Hematopoietic multipotent progenitor cell treated with erythropoietin and hydrocortisone succinate and interleukin-3 and kit ligand, for 15 days (in vitro differentiated cells): ENCODE data around the gene RGS19.

Experiments
- DNase-seq: peaks from one replicate; pipeline ENCODE4 v3.0.0-alpha.2; 2015; ENCODE audit warnings: low spot score

RGS19 gene

DNA sequence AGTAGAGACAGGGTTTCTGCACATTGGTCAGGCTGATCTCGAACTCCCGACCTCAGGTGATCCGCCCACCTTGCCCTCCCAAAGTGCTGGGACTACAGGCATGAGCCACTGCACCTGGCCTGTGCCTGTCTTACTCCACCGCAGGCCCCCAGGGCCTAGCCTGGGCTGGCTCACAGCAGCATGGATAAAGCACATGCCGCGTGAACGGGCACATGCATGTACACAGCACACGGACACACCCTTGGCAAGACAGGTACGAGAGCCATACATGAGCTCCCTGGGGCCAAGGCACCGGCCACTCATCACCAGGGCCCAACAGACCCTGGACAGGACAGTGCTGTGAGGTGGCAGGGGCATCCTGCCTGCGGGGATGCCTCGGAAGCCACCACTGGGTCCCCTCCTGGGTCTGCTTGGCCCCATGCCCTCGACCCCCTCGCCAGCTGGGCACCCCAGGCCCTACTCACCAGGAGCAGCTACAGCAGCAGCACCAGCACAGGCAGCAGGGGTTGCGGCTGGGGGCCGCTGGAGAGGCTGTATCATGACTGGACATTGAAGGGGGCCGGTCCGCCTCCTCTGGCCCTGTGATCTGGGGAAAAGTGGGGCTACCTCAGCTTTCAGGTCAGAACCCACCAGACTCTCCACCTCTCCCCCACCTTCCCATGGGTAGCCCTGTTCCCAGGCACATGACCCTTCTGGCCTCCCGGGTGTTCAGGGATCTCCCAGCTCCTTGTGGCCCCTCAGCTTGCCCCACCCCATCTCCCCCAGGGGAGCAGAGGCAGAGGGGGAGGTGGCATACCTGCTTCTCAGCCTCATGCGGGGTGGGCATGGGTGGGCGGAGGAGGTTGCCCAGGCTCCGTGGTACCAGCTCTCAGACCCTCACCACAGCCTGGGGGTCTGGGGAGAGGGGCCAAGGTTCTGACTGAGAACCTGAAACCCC is 3.0 kb downstream of the RGS19 start:
- DNase-seq, result no peak

DNA sequence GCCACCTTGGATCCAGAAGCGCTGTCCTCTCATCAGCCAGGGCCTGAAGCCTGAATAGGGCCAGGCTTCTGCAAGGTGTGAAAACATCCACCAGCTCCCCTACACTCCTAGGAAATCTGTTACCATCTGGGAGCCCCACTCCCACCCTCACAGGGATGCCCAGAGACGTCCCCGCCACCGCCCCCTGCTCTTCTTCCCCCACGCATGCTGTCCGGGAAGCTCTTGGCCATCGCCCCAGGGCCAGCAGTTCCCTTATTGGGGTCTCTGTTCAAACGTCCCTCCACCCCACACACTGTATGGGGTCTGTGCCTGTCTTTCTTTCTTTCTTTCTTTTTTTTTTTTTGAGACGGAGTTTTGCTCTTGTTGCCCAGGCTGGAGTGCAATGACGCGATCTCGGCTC is 3.8 kb downstream of the RGS19 start:
- DNase-seq, result no peak

DNA sequence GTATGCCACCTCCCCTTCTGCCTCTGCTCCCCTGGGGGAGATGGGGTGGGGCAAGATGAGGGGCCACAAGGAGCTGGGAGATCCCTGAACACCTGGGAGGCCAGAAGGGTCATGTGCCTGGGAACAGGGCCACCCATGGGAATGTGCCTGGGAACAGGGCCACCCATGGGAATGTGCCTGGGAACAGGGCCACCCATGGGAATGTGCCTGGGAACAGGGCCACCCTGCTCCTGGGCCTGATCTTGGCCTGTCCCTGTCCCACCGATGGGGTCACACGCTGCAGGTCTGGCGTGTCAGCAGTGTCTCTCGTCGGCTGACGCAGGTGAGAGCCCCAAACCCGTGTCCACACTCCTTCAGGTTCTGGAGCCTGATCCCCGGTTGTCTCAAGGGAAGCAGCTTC is 4.4 kb downstream of the RGS19 start:
- no peak for DNase-seq

DNA sequence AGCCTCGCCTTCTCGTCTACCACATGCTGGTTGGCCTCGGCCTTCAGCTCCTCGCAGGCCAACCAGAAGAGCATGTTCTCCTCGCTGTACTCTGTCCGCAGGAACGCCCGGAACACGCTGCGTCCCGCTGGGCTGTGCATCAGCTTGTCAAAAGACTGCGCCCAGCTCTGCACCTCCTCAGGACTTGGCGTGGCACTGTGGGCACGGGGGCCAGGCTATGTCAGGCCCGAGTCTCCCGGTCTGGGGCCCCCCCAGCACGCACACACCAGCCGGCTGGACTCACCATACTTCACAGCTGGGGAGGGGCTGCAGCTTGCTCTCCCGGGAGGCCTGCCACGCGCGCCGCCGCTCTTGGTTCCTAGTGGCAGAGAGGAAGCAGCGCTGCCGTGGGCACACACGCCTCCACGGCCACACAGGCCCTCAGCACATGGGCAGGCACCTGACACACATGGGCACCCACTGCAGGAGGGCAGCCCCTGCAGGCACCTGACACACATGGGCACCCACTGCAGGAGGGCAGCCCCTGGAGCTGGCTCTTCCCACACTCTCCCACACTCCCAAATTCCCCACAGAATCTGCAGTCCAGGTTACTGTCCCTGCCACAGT is 5.0 kb downstream of the RGS19 start:
- DNase-seq, result no peak

DNA sequence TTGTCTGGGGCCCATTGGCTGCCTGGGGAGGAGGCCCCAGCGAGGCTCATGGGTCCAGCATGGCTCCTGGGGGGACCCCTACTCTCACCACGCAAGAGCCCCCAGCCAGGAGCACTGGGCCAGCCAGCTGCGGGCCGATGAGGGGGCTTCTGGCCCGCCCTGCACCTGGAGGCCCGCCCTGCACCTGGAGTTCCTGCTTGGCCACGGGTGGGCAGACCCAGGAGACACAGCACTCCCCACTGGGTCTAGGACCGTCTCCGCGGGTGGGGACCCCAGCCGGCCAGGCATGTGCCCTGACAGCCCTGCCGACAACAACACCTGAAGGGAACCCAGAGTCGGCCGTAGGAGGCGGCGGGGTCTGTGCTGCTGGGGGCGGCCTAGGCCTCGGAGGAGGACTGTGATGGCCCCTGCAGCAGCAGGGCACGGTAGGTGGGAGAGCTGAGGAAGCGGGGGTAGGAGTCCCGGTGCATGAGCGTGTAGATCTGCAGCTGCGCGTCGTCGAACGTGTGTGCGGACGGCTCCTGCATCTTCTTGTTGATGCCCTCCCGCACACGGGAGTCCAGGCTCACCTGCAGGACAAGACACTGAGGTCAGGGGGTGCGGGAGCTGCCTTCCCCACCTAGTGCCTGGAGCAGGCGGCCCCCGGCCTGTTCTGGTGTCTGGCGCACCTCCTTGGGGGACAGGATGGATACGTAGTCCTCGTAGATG is 5.7 kb downstream of the RGS19 start:
- DNase-seq, result no peak

DNA sequence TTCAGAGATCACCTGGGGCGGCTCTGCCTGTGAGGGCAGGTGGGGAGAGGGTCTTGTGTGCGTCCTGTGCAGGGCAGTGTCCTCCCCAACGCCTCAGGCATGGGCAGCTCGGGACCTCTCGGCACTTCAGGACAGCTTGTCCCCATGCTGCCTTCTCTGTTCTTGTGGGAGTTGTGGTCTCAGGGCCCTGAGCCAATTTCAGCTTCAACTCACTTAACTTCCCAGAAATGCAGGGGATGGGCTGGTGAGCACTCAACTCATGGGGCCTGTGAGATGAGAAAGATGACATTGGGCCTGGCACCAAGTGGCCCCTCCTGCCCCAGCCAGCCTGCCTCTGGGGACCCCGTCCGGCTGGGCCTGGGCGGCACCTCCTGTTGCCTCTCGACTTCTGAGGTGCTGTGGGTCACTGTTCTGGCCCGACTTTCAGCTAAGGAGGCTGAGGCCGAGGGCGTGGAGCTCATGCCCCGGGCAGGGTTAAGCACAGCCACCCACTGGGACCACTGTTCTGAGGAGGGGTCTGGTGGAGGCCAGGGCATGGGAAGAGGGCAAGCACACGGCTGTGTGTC is 6.7 kb downstream of the RGS19 start:
- DNase-seq, result no peak

DNA sequence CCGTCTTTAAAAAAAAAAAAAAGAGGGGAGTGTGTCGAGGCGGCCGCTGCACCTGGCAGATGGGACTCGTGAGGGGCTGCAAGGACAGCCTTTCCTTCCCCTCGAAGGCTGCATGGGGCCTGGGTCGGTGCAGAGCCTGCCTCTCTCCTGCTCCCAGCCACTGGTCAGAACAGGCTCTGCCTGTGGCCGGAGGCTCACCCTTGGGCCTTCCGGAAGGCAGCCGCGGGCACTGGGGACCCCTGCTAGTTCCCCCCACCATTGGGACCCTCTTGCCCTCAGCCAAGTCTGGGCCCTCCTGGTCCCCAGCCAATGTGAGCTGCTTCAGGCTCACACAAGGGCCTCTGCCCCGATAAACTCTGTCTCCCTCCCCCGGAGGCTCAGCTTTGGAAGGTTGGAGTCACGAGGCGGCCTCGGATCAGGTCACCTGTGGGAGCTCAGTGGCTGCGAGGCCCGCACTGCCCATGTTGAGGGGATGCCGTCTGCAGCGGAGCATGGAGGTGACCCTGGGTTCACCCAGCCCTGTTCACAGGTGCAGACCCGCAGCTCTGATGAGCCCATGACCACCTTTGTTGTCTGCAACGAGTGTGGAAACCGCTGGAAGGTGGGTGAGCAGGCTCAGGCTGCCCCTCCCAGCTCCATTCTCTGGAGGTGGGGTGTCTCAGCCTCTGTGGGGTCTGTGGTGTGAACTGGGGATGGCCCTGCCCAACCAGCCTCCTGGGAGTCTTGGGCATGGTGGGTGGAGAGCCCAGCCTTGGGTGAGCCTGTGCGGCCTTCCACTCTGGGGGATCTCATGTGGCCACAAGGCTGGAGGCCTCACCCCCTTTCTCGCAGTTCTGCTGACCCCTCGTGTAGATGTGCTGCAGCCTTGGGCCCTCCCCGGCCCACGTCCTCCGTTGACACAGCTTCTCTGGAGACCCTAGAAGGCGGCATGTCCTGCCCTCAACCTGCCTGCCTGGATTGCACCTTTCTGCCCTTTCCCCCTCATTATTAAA is 7.7 kb downstream of the RGS19 start:
- no peak for DNase-seq

DNA sequence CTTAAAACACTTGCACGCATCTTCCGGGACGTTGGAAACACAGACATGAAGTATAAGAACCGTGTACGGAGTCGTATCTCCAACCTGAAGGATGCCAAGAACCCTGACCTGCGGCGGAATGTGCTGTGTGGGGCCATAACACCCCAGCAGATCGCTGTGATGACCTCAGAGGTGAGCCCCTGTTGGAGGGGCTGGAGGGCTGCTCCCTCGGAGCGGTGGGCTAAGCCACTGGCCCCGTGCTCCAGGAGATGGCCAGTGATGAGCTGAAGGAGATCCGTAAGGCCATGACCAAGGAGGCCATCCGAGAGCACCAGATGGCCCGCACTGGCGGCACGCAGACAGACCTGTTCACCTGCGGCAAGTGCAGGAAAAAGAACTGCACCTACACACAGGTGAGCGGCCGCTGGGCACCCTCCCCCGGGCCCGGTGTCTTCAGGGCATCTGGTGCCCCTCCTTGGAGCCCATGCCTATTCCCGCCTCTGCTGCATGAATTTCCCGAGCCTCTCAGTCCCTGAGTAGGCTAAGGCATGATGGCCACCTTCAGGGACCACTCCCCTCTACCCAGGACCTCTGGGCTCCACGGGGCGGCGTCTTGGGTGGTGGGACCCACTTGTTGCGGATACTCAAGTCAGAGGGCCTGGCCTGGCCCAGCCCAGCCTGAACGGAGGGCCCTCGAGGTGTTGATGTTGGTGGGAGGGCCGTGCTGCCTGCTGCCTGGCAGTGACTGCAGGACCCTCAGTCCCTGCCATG is 8.9 kb downstream of the RGS19 start:
- DNase-seq, result no peak

DNA sequence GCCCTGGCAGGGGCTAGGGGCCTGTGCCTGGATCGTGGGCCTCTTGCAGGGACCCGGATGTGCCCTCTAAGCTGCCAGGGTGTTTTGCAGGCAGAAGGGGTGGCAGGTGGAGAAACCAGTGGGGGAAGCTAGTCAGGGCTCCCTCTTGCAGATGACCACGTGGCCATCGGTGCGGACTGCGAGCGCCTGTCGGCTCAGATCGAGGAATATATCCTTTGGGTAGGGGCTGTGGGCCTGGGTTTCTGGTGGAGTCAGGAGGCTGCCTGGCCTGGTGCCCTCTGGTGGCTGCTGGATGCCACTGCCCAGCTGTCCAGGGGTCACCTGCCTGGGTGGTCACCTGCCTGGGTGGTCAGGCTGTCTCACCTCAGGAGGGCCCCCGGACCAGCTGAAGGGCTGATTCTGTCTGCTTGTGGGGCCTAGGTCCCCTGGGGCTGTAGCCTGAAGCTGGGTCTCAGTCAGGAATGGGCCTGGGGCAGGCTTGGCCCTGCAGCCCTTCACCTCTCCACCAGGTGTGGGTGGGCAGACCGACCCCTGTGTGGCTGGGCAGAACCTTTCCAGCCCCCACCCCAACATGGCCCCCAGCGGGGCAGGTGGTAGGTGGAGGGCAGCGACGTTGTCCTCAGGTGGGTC is 9.6 kb downstream of the RGS19 start:
- no peak for DNase-seq

DNA sequence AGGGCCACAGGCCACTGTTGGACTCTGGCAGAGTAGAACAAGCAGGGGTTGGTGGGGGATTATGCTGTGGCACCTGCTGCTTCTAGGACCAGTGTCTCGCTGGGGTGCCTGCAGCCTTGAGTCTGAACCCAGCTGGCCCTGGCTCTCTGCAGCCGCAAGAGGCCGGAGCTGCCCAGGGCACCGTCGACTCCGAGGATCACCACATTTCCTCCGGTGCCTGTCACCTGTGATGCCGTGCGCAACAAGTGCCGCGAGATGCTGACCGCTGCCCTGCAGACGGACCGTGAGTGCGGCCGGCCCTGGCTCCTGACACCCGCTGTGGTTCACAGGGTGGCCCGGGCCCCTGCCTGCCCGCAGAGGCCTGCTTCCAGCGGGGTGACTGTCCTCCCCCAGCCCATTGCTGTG is 10.1 kb downstream of the RGS19 start:
- no peak for DNase-seq

DNA sequence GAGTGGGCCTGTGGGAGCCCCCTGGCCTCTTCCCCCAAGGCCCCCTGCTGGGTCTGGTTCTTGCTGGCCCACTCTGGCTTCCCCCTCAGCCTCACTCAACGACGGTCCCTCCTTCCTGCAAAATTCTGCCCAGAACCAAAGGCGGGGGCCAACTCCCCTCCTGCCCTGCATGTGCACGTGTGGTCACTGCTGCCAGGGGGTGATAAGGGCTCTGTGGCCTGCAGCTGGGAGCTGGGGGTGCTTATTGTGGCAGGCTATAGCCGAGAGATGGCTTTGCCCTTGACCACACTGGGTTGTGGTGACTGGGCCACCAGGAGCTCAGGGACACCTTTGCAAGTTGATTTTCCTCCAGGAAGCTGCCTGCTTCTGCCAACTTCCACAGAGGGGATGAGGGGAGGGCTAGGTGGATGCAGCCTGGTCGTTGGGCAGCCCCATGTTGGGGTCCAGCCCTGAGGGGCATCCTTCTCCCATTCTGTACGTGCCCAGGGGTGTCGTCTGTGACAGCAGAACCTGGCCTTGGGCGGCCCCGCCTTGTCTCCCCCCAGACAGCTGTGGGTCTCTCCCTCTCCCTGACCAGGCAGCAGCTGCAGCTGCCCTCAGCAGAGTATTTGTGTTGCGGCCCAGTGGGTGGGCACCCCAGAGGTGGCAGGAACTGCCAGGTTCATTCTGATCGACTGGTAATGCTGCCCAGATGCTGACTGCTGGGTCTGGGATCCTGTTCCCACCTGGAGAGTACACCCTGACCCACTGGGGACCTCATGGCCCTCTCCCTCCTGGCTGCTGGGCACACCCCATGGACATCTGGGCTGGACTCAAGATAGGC is 10.7 kb downstream of the RGS19 start:
- no peak for DNase-seq

DNA sequence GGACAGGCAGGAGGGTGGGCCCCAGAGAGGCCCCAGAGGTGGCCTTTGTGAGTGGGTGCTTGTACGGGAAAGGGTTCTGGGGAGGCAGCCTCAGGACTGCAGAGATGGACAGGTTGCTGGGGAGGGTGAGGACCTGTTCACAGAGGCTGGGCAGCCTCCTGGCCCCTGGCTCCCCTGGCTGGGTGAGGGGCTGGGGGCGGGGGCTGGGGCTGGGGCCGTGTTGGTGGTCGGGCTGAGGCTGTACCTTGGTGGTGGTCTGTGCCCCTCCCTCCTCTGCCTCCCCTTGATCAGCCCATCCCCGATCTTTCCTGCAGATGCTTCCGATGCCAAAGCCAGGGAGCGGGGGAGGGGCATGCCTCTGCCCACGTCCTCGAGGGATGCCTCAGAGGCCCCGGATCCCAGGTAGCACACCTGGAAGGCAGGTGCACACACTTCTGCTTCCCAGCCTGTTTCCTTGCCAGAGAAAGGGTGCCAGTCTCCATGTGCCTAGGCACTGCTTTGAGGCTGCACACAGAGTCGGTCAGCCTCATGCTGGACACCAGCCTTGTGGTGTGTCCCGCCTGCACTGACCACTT is 11.5 kb downstream of the RGS19 start:
- DNase-seq, result no peak

DNA sequence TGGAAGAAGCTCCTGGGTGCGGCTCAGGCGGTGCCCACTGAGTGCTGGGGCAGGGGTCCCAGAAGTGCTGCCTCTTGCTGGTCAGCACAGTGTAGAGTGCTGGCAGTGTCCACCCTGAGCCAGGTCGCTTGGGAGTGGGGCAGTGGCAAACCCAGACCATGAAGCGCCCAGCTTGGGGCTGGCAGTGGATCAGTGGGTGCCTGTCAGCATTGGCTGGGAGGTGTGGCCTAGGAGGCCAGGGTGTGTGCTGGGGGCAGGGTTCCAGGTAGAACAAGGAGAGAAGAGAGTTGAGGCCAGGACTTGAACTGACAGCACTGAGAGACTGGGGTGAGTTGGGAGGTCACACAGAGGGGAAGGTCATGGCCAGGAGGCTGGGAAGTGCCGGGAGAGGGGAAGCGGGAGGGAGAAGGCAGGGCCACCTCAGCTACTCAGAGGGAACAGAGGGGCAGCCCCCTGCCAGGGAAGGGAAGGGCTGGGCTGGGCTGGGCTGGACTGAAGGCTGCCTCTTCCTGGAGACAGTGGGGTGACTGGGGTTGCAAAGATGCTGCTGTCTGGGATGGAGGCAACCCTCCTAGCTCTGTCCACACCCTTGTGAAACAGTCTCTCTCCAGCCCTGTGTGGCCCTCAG is 12.2 kb downstream of the RGS19 start:
- no peak for DNase-seq

DNA sequence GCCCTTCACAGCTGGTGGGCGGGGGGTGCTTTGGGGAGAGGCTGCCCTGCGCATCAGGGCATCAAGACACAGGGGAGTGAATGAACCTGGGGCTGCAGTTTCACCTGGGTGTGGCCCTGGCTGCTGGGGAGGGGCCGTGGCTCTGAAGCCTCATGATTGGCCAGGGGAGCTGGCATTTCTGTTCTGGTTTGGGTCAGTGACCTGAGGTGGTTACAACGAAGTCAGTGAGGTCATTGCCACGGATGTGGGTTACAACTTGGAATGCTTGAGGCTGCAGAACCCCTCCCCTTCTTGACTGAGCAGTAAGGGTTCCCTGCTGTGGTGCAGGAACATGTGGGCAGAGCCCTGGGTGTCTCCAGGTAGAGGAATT is 13.4 kb downstream of the RGS19 start:
- no peak for DNase-seq

DNA sequence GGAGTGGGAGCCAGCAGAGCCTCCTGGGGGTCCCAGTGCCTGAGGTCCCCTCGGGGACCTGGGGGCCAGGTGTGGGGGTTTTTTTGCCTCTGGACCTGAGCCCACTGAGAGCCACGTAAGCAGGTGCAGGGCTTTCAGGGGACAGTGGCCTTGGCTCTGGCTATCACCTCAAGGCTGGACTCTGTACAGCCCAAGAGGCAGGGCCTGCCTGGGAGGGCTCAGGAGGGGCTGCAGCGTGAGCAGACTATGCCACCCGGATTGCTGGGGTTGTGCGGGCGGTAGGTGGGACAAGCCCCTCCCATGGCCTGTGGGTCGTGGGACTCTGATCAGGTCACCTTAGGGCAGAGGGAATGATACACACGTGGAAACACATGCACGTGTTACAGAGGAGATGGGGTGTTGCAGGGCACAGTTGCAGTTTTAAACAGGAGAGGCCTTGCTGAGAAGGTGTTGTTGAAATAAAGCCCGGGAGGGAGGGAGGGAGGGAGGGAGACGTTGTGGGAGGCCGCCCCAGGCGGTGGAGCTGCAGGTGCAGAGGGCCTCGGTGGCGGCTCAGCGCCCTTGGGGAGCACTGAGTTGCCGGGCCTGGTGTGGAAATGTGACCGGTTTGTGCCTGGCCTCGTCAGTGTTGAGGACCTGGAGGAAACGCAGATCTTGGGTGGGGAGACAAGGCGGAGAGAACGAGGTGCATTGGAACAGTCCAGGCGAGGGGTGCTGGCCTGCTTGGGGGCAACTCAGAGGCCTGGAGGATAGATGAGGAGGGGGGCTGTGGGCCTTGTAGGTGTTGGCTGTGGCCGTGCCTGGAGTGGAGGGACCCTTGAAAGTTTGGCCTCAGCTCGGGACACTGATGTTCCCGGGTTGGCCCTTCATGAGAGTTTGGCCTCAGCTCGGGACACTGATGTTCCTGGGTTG is 14.0 kb downstream of the RGS19 start:
- no peak for DNase-seq

DNA sequence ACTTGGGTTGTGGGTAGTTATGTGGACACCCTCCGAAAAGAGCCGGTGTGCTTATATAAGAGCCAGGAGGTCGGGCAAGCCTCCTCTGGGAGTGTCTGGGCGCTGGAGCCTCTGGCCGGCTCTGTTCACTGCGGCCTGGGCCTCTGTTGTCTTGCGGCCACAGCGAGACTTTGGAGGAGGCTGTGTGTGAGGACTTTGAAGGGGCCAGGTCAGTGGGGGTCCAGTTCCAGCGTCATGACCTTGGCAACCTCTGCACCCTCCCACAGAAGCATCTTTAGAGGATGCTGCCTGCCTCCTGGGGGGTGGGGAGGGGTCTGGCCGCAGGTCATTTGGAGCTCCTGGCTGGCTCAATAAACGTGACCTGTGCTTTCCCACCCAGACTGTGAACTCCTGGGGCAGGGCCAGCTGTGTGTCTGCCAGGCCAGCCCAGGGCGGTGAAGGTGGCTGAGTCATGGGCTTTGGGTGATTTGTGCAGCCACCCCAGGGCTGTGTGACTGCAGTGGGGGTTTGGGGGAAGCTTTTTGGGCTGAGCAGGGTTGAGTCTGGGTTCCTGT is 15.1 kb downstream of the RGS19 start:
- no peak for DNase-seq
